GM12878 (cell line): Measurements from ENCODE around the gene NUDT16L1. TPM values are rescaled to one million over a fixed set of nuclear protein-coding genes. Genes with fewer than 3 reads are reported as not detected.

ENCODE experiments used
- ATAC-seq: fragments of 200-7000 bp; cut with Tn5 transposase; 3 replicates; pipeline ENCODE4 v1.9.1; 2020; ENCODE audit warnings: mild to moderate bottlenecking, moderate library complexity
- BruUV-seq: library from RNA; stranded (reverse); fragments of 400-500 nt; replicated peaks from 2 replicates; lab custom pipeline; 2021; lab: Mats Ljungman, UMichigan
- CTCF ChIA-PET: fragments of 300-600 bp; sonication (Branson Sonifier 250); formaldehyde crosslinking; extraction: SDS; loops from one replicate; lab custom pipeline; 2021; ENCODE audit warnings: inconsistent platforms; lab: Yijun Ruan, JAX
- POLR2A ChIA-PET: fragments of 350-600 bp; formaldehyde crosslinking; extraction: SDS; loops from one replicate; lab custom pipeline; 2021; ENCODE audit warnings: inconsistent platforms; lab: Charles Lee
- RAD21 ChIA-PET: fragments of 300-600 bp; sonication (Branson Sonifier 250); formaldehyde crosslinking; loops from one replicate; lab custom pipeline; 2023; ENCODE audit warnings: antibody characterized with exemption; ENCODE audit not compliant: unreplicated experiment; lab: Charles Lee
- SMC1A ChIA-PET: fragments of 300-600 bp; sonication (Branson Sonifier 250); formaldehyde crosslinking; loops from one replicate; lab custom pipeline; 2023; ENCODE audit not compliant: unreplicated experiment, uncharacterized antibody; lab: Charles Lee
- DNase-seq: peaks from one replicate; pipeline ENCODE4 v3.0.0-alpha.2; 2011; ENCODE audit warnings: low read depth, low spot score
- FAIRE-seq: peaks from 3 replicates; lab custom pipeline; 2011; peaks lifted over from hg19 to GRCh38; lab: Jason Lieb, UNC
- H2AFZ ChIP-seq: 2 replicates; pipeline ENCODE4 v1.6.0; 2011; ENCODE audit warnings: low read depth, low read length, control low read depth; ENCODE audit not compliant: control insufficient read depth
- H3K27ac ChIP-seq: 2 replicates; pipeline ENCODE4 v1.5.1; 2011; ENCODE audit warnings: control low read depth; ENCODE audit not compliant: control insufficient read depth, insufficient read depth
- H3K27me3 ChIP-seq, 2 experiments: replicated peaks in 1 of 2; 2 replicates each; pipeline versions ENCODE4 v1.6.0 to v1.6.1; 2011; ENCODE audit warnings: low read length in 1 of 2; ENCODE audit not compliant: control insufficient read depth in 2 of 2, insufficient read depth in 2 of 2
- H3K36me3 ChIP-seq, 2 experiments: 2 replicates each; pipeline ENCODE4 v1.5.1; 2011; ENCODE audit warnings: low read length in 1 of 2; ENCODE audit not compliant: control insufficient read depth in 2 of 2, insufficient read depth in 2 of 2
- H3K4me1 ChIP-seq: 2 replicates; pipeline ENCODE4 v1.6.1; 2011; ENCODE audit warnings: mild to moderate bottlenecking, low read length, moderate library complexity, mixed read lengths; ENCODE audit not compliant: control insufficient read depth, insufficient read depth
- H3K4me2 ChIP-seq: 2 replicates; pipeline ENCODE4 v1.6.0; 2011; ENCODE audit warnings: control low read depth; ENCODE audit not compliant: control insufficient read depth, insufficient read depth
- H3K4me3 ChIP-seq: fragments of 200-600 bp; sonication (generic); 2 replicates; pipeline ENCODE4 v1.5.1; 2016
- H3K79me2 ChIP-seq: 2 replicates; pipeline ENCODE4 v1.6.0; 2011; ENCODE audit warnings: low read length; ENCODE audit not compliant: control insufficient read depth, insufficient read depth
- H3K9ac ChIP-seq: 2 replicates; pipeline ENCODE4 v1.8.0; 2011; ENCODE audit warnings: low read length, control low read depth, mixed read lengths; ENCODE audit not compliant: control insufficient read depth, insufficient read depth
- H3K9me3 ChIP-seq: replicated peaks from 3 replicates; pipeline ENCODE4 v1.5.1; 2011; ENCODE audit warnings: mild to moderate bottlenecking, low read length; ENCODE audit not compliant: control insufficient read depth, insufficient read depth
- H4K20me1 ChIP-seq: 2 replicates; pipeline ENCODE4 v1.6.0; 2011; ENCODE audit not compliant: control insufficient read depth, insufficient read depth
- BMI1 ChIP-seq: fragments of 450-650 bp; IDR thresholded peaks from 2 replicates; pipeline ENCODE4 v1.6.1; 2016; ENCODE audit warnings: mild to moderate bottlenecking, moderate library complexity, borderline replicate concordance
- EZH2 ChIP-seq: IDR thresholded peaks from 2 replicates; pipeline ENCODE4 v1.6.1; 2012; ENCODE audit warnings: low read depth, mild to moderate bottlenecking, control low read depth, inconsistent platforms, low read length, borderline replicate concordance; ENCODE audit not compliant: control insufficient read depth
- NFIC ChIP-seq: IDR thresholded peaks from 2 replicates; pipeline ENCODE4 v1.6.1; 2012; ENCODE audit warnings: low read depth, mild to moderate bottlenecking, inconsistent platforms, low read length, moderate library complexity
- POLR2A ChIP-seq: IDR thresholded peaks from 2 replicates; pipeline ENCODE4 v1.6.1; 2011; ENCODE audit warnings: low read depth, mild to moderate bottlenecking, low read length
- SIX5 ChIP-seq: IDR thresholded peaks from 2 replicates; pipeline ENCODE4 v1.6.1; 2011; ENCODE audit warnings: mild to moderate bottlenecking, low read depth, low read length, moderate library complexity; ENCODE audit not compliant: severe bottlenecking
- ZBTB4 ChIP-seq: fragments of 450-650 bp; formaldehyde crosslinking; IDR thresholded peaks from 2 replicates; pipeline ENCODE4 v1.4.0; 2022; ENCODE audit warnings: mild to moderate bottlenecking, moderate library complexity
- whole genome bisulfite sequencing: methylation state at CpG from one replicate; pipeline ENCODE4 v1.1.6; 2016; ENCODE audit warnings: low lambda C conversion rate; ENCODE audit not compliant: insufficient replicate concordance, insufficient coverage; ENCODE audit errors: missing lambda C conversion rate; 5-methylcytosine and 5-hydroxymethylcytosine counted together
- in situ Hi-C: fragments of 300-500 bp; cut with MboI; formaldehyde crosslinking; loops from 9 replicates; pipeline ENCODE4 v1.14.3; 2018; ENCODE audit warnings: mixed read lengths
- intact Hi-C: fragments of 100-400 bp; cut with micrococcal nuclease; formaldehyde crosslinking; loops from one replicate; pipeline ENCODE4 v1.14.2; 2022; ENCODE audit not compliant: unreplicated experiment
- polyA plus RNA-seq, 11 experiments: library from polyadenylated mRNA; depleted of rRNA in 4 of 11; unstranded in 6 of 11; stranded (reverse) in 5 of 11; fragments of >200 nt; fragmentation: Nextera tagmentation in 4 of 11; fragmentation: Illumina TruSeq in 1 of 11; extraction: Ambion mirVana in 4 of 11; extraction: Trizol in 1 of 11; gene quantifications; 1 replicate in 1 of 11; 2 replicates in 10 of 11; pipeline versions ENCODE4 v1.2.1 to v1.2.3, GENCODE V29; 2011 to 2016; ENCODE audit warnings: inconsistent platforms in 2 of 11, missing spikeins in 2 of 11, low read depth in 1 of 11
- total RNA-seq, 4 experiments: library from RNA; depleted of rRNA in 3 of 4; stranded (reverse); fragments of >200 nt in 3 of 4; fragmentation: Illumina TruSeq in 1 of 4; extraction: Trizol in 1 of 4; gene quantifications; 2 replicates each; pipeline versions ENCODE4 v1.2.1 to v1.2.3, GENCODE V29; 2013 to 2021

The NUDT16L1 gene
- total and polyA plus RNA-seq, 10 of the 15 experiments (the other 5 are each of a cell fraction or from before 2014, with no cell fraction given) = 1.4 to 77.7 (median 28.9) TPM

GRCh38 chr16:4646773-4647643 lies 46.4 kb upstream of the NUDT16L1 start:
- H3K9me3 ChIP-seq = no peaks in the 10 kb centered on the region
- no peak overlapping the region for H3K4me2 ChIP-seq
- DNase-seq (no peak), FAIRE-seq (no peak), ATAC-seq (no peak)
- 93% methylated on average over 21 of the region's 22 CpGs for WGBS
- ChIA-PET RAD21 (no interaction called here), CTCF (no interaction called here), POLR2A (no interaction called here), SMC1A (no interaction called here)
- H3K36me3 ChIP-seq = peaks cover 7 to 19% of the 10 kb centered on the region in 2 experiments; a peak in 3 of 4 replicates
- H3K4me3 ChIP-seq = no peak overlapping the region
- no peak overlapping the region for H3K27ac ChIP-seq
- in situ Hi-C loops (no loop called here), intact Hi-C loops (no loop called here)
- H3K4me1 ChIP-seq = no peaks in the 10 kb centered on the region
- BruUV-seq = no TSS peak
- H2AFZ ChIP-seq = no peak overlapping the region
- no peaks in the 10 kb centered on the region for H4K20me1 ChIP-seq
- TF ChIP-seq ZBTB4 (CRISPR knock-in tag) (no peak), NFIC (no peak), POLR2A (0 out of 2 replicates have a peak, but pooled peaks have one; percentile 25), EZH2 (no peak), BMI1 (no peak), SIX5 (no peak)
- TF ChIP-seq, all 136 proteins: peak for 1
- no peaks in the 10 kb centered on the region for H3K27me3 ChIP-seq
- H3K79me2 ChIP-seq = peaks cover 7% of the 10 kb centered on the region
- H3K9ac ChIP-seq = no peak overlapping the region
